HFFc6 (cell line): ENCODE measurements around the gene TAAR5. TPM values are rescaled to one million over a fixed set of nuclear protein-coding genes. Genes with fewer than 3 reads are reported as not detected.

ENCODE experiments used
- DNase-seq: peaks from one replicate; pipeline ENCODE4 v3.0.0-alpha.2; 2018
- H3K27ac Mint-ChIP-seq: 2 replicates; pipeline ENCODE4 v1.8.0; 2020; ENCODE audit warnings: mild to moderate bottlenecking, mixed read lengths
- H3K27me3 Mint-ChIP-seq: 2 replicates; pipeline ENCODE4 v1.8.0; 2021; ENCODE audit warnings: mild to moderate bottlenecking, moderate library complexity, mixed read lengths; ENCODE audit not compliant: insufficient read depth
- H3K36me3 Mint-ChIP-seq: 2 replicates; pipeline ENCODE4 v1.8.0; 2021; ENCODE audit warnings: low read depth, mixed read lengths
- H3K4me1 Mint-ChIP-seq: 2 replicates; pipeline ENCODE4 v1.8.0; 2020; ENCODE audit warnings: low read depth, mixed read lengths
- H3K4me3 Mint-ChIP-seq: 2 replicates; pipeline ENCODE4 v1.8.0; 2020; ENCODE audit warnings: mild to moderate bottlenecking, moderate library complexity, mixed read lengths
- H3K9me3 Mint-ChIP-seq: 2 replicates; pipeline ENCODE4 v1.8.0; 2020; ENCODE audit warnings: mild to moderate bottlenecking, mixed read lengths
- total RNA-seq, 6 experiments: library from RNA; stranded (reverse); fragmentation: NEBNext Ultra II Directional; extraction: Animal tissue kit (Norgen Biotek cat#: 25700); gene quantifications; 2 replicates in 1 of 6; 3 replicates in 5 of 6; pipeline ENCODE4 v1.2.3, GENCODE V29; 2021
- TF ChIP-seq, protein P1 (sequence below): fragments of 200-600 bp; sonication (generic); IDR thresholded peaks from 2 replicates; pipeline ENCODE4 v1.5.0; 2021; ENCODE audit warnings: antibody characterized with exemption, mild to moderate bottlenecking

TAAR5 gene
- total RNA-seq, 6 experiments from 2014 or later = not detected

DNA sequence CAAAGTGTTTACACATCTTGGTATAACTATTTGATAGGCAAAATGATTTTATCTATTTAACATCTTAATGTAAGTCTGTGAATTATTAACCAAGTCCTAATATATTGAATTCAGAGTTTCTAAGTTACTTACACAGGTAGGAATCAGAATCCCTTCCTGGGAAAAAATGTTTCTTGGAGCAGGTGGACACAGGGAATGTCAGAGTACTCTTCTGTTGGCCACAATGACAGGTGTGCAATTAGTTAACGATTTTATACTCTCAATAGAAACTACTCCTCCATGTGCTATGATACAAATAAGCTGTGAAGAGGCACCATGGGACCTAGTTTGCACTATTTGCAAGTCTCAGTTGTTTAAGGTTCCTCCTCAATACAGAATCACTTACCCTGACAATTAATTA lies 821 bp upstream of the TAAR5 start:
- DNase-seq = no peak
- Mint-ChIP-seq H3K27ac (no peak overlapping the region), H3K4me1 (no peaks in the 10 kb centered on the region), H3K36me3 (no peaks in the 10 kb centered on the region), H3K27me3 (peaks cover 5% of the 10 kb centered on the region), H3K9me3 (no peaks in the 10 kb centered on the region), H3K4me3 (no peak overlapping the region)
- TF ChIP-seq, protein P1, sequence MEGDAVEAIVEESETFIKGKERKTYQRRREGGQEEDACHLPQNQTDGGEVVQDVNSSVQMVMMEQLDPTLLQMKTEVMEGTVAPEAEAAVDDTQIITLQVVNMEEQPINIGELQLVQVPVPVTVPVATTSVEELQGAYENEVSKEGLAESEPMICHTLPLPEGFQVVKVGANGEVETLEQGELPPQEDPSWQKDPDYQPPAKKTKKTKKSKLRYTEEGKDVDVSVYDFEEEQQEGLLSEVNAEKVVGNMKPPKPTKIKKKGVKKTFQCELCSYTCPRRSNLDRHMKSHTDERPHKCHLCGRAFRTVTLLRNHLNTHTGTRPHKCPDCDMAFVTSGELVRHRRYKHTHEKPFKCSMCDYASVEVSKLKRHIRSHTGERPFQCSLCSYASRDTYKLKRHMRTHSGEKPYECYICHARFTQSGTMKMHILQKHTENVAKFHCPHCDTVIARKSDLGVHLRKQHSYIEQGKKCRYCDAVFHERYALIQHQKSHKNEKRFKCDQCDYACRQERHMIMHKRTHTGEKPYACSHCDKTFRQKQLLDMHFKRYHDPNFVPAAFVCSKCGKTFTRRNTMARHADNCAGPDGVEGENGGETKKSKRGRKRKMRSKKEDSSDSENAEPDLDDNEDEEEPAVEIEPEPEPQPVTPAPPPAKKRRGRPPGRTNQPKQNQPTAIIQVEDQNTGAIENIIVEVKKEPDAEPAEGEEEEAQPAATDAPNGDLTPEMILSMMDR = no peak

DNA sequence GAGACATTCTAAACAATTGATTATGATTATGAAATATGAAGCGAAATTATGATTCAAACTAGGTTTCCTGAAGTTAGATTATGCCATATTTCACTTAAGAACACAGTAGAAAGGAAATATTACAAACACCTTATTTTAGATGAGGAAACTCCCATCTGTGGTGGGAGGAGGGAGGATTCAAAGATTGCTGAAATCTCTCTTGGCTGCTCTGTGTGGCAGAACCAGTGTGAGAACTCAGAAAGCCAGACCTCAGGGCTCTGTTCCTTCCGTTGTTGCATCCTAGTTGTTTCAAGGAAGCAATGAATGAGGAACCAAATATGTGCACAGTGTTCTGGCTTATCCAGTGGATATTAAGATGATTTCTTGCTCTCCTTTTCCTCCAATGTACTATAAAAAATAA lies 2.1 kb downstream of the TAAR5 start:
- H3K9me3 Mint-ChIP-seq = no peaks in the 10 kb centered on the region
- no peaks in the 10 kb centered on the region for H3K4me1 Mint-ChIP-seq
- no peaks in the 10 kb centered on the region; the same call in 1 of the 2 replicates for H3K27me3 Mint-ChIP-seq
- no peak overlapping the region for H3K27ac Mint-ChIP-seq
- no peak for DNase-seq
- no peaks in the 10 kb centered on the region for H3K36me3 Mint-ChIP-seq
- TF ChIP-seq, protein P1 = no peak
- no peak overlapping the region for H3K4me3 Mint-ChIP-seq

DNA sequence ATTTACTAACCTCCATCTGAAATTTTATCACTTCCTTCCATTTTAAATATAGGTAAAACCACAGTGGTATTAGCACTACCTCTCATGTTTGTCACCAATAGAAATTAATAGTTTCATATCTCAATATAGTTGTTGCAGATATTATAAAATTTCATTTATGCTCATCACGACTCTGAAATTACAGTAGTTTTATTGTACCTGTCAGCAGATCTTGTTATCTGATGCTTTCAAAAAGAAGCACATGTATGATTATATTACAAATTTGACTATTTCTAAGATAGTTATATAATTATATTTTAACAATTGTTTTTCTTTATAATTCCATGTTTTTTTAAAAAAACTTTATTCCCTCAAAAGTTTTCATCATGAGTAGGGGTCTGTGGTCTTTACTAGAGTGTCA lies 4.8 kb downstream of the TAAR5 start:
- Mint-ChIP-seq H3K27ac (no peak overlapping the region), H3K4me3 (no peak overlapping the region), H3K36me3 (no peaks in the 10 kb centered on the region), H3K9me3 (no peaks in the 10 kb centered on the region), H3K4me1 (no peaks in the 10 kb centered on the region), H3K27me3 (peaks cover 3% of the 10 kb centered on the region; the same call in 1 of the 2 replicates)
- TF ChIP-seq, protein P1 = no peak
- DNase-seq = no peak

DNA sequence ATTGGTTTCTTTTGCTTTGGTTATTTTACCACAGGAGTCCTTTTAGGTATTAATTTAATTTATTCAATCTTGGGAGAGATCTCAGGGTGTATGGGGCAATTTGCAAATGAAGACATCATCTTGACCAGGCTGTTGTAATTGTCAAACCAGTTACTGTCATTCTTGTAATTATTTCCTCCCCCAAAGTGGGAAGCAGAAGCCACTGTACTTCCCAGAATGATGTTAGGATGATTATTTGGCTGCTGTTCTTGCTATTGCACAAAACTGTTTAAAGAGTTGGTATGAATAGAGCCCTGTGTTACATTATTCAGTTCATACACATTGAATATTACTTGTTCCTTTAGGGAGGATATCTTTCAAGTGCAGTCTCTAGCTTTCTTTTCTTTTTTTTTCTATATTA lies 17.8 kb downstream of the TAAR5 start:
- H3K4me1 Mint-ChIP-seq = no peaks in the 10 kb centered on the region
- no peaks in the 10 kb centered on the region for H3K36me3 Mint-ChIP-seq
- H3K27me3 Mint-ChIP-seq = peaks cover 21% of the 10 kb centered on the region
- H3K9me3 Mint-ChIP-seq = no peaks in the 10 kb centered on the region
- DNase-seq = no peak
- TF ChIP-seq, protein P1 = no peak
- no peak overlapping the region for H3K4me3 Mint-ChIP-seq
- no peak overlapping the region for H3K27ac Mint-ChIP-seq

DNA sequence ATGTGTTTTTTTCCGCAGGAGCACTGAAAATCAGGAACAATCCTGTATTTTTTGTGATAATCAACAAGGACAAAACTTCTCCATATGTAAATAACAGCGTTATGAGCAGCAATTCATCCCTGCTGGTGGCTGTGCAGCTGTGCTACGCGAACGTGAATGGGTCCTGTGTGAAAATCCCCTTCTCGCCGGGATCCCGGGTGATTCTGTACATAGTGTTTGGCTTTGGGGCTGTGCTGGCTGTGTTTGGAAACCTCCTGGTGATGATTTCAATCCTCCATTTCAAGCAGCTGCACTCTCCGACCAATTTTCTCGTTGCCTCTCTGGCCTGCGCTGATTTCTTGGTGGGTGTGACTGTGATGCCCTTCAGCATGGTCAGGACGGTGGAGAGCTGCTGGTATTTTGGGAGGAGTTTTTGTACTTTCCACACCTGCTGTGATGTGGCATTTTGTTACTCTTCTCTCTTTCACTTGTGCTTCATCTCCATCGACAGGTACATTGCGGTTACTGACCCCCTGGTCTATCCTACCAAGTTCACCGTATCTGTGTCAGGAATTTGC lies 19.2 kb downstream of the TAAR5 start, which contains the start of gene TAAR6:
TSS of gene TAAR6 (plus strand) at position 102 of the 557 bp plus-strand sequence. CDS start at position 102, 0 bp downstream.
- TF ChIP-seq, protein P1 = no peak
- H3K4me3 Mint-ChIP-seq = no peak within 1 kb of the TSS
- H3K36me3 Mint-ChIP-seq = no peaks in the 10 kb centered on the region
- H3K27ac Mint-ChIP-seq = no peak within 1 kb of the TSS
- no peaks in the 10 kb centered on the region for H3K9me3 Mint-ChIP-seq
- H3K4me1 Mint-ChIP-seq = no peaks in the 10 kb centered on the region
- H3K27me3 Mint-ChIP-seq = peaks cover 19% of the 10 kb centered on the region
- DNase-seq = no peak
